PFSK-1 (cell line): Measurements from ENCODE around the gene HELLS.

ENCODE experiments used
- FOXP2 ChIP-seq: optimal IDR thresholded peaks from 2 replicates; pipeline ENCODE3; 2011; ENCODE audit warnings: borderline replicate concordance, control low read depth, inconsistent platforms; ENCODE audit not compliant: insufficient read depth; ENCODE audit errors: extremely low read length, extremely low read depth
- POLR2AphosphoS5 ChIP-seq: IDR thresholded peaks from 2 replicates; pipeline ENCODE4 v1.6.1; 2012; ENCODE audit warnings: low read depth, mild to moderate bottlenecking, control low read depth, low read length, moderate library complexity
- REST ChIP-seq, 2 experiments: IDR thresholded peaks; 2 replicates each; pipeline versions ENCODE4 v1.6.1 to v1.8.0; 2011 to 2012; ENCODE audit warnings: low read depth in 2 of 2, low read length in 2 of 2, control low read depth in 1 of 2, inconsistent platforms in 1 of 2, mild to moderate bottlenecking in 1 of 2, moderate library complexity in 1 of 2; ENCODE audit not compliant: insufficient read depth in 1 of 2
- SIN3A ChIP-seq: IDR thresholded peaks from 2 replicates; pipeline ENCODE4 v1.6.1; 2012; ENCODE audit warnings: mild to moderate bottlenecking, low read length, moderate library complexity, borderline replicate concordance; ENCODE audit not compliant: insufficient read depth
- TAF1 ChIP-seq: IDR thresholded peaks from 2 replicates; pipeline ENCODE4 v1.6.1; 2012; ENCODE audit warnings: low read length, control low read depth, borderline replicate concordance; ENCODE audit not compliant: insufficient read depth

The HELLS gene

GRCh38 chr10:94644352-94644751 is 98.8 kb downstream of the HELLS start:
- TF ChIP-seq TAF1: no peak
- no peak for TF ChIP-seq SIN3A
- TF ChIP-seq POLR2AphosphoS5: no peak
- no peak for TF ChIP-seq FOXP2
- no peak for TF ChIP-seq REST (IDR thresholded peaks at IDR 0.05; ENCODE audit: insufficient read depth in 1 of 2, low read depth in 2 of 2, low read length in 2 of 2)

GRCh38 chr10:94645285-94645684 is 99.7 kb downstream of the HELLS start:
- TF ChIP-seq POLR2AphosphoS5: no peak
- no peak for TF ChIP-seq SIN3A
- TF ChIP-seq TAF1: no peak
- no peak for TF ChIP-seq REST (IDR thresholded peaks at IDR 0.05; ENCODE audit: insufficient read depth in 1 of 2, low read depth in 2 of 2, low read length in 2 of 2)
- TF ChIP-seq FOXP2: no peak
